Measurements from ENCODE around the gene JADE2.

DNA sequence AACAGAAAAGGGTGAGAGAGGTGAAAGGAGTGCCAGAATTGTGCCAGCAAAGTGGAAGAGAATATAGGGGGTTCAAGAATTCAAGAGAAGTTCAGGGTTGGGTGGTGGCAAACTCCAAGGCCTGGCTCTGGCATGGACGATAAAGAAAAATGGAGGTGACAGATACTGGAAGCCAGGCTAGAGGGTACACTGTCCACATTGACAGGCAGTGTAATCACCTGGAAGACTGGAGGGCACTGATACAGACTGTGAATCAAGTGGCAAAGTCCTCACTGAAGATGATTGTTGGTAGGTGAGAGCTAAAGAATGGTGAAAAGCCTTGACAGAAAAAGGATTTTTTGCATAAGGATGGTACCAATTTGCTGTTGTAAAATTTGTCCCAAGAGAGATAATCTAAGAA lies 100.1 kb downstream of the JADE2 start:
- TF ChIP-seq GATA3 (IDR thresholded peaks at IDR 0.05; ENCODE audit: low read depth, low read length), result no peak
- no peak for TF ChIP-seq GATA2 (IDR thresholded peaks at IDR 0.05; ENCODE audit: low read depth, low read length)
